IPS-NIHi11 (cell line): ENCODE results near the gene THAP2.
A peak's percentile ranks its signal among the peaks of the same experiment; 100 is the strongest.

Source experiments
- DNase-seq: peaks from one replicate; pipeline ENCODE4 v3.0.0; 2012; ENCODE audit warnings: mixed read lengths, low spot score

THAP2 gene

GRCh38 chr12:71703206-71703605, 39.1 kb downstream of the THAP2 start:
- no peak for DNase-seq

GRCh38 chr12:71704920-71705319, 40.8 kb downstream of the THAP2 start:
- no peak for DNase-seq

GRCh38 chr12:71708658-71709057, 44.6 kb downstream of the THAP2 start:
- no peak for DNase-seq

GRCh38 chr12:71710276-71711125, 46.4 kb downstream of the THAP2 start:
- DNase-seq = peak; percentile 34

- DNase-seq = no peak
Measured at GRCh38 chr12:71718611-71719010, 54.5 kb downstream of the THAP2 start.

GRCh38 chr12:71719647-71720370, 55.7 kb downstream of the THAP2 start:
- no peak for DNase-seq

- DNase-seq = no peak
Measured at GRCh38 chr12:71721783-71722505, 57.8 kb downstream of the THAP2 start.

GRCh38 chr12:71725011-71725410, 60.9 kb downstream of the THAP2 start:
- no peak for DNase-seq

- DNase-seq = no peak
Measured at GRCh38 chr12:71726548-71726947, 62.4 kb downstream of the THAP2 start.

- no peak for DNase-seq
Measured at GRCh38 chr12:71727958-71728357, 63.9 kb downstream of the THAP2 start.
